ENCODE data around the gene OLFM1.

Gene OLFM1

DNA sequence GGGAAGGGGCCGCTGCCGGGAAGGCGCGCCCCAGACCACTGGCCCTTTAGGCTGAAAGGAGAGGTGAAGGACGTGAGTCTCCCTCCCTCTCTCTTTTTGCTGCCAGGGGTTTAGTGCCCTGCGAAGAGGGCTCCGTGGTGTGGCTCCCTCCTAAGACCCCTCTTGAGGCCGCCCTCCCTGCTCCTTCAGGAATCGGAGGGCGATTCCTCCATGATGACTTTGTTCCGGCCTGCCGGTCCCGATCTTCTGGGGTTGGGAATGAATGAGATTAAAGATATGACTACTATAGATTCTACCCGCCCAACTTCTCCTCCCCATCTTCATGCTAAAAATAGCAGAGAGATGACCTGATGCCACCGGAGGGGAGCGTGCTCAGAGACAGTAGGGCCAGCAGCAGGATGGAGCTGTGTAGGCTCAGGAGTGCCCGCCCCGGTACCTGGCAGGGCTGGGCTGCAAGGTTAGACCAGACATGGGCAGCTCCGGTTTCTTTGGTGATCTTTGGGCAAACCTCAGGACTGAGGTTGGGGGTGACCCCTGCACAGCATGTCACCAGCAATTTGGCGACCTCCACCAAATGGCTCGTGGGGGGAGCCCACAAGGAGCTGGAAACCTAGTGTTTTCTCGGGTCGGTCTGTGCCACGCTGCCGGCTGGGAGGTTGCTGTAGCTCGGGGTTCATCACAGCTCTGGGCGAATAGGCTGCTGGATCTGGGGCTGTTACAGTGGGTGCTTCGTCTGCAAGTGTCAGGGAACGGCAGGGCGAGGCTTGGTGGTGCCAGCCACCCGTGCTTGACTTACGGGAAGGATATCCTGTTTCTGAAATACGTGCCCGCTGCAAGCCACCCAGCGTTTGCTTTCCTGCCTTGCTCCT, 1.7 kb downstream of the OLFM1 start:
- H3K27ac Mint-ChIP-seq: no peak overlapping the region
- peaks cover 6% of the 10 kb centered on the region for H3K9me3 Mint-ChIP-seq
- no peak for ATAC-seq
- peaks cover 48% of the 10 kb centered on the region for H3K27me3 Mint-ChIP-seq
- H3K4me3 Mint-ChIP-seq: no peak overlapping the region
- no peaks in the 10 kb centered on the region for H3K36me3 Mint-ChIP-seq
- H3K4me1 Mint-ChIP-seq: peaks cover 5% of the 10 kb centered on the region

DNA sequence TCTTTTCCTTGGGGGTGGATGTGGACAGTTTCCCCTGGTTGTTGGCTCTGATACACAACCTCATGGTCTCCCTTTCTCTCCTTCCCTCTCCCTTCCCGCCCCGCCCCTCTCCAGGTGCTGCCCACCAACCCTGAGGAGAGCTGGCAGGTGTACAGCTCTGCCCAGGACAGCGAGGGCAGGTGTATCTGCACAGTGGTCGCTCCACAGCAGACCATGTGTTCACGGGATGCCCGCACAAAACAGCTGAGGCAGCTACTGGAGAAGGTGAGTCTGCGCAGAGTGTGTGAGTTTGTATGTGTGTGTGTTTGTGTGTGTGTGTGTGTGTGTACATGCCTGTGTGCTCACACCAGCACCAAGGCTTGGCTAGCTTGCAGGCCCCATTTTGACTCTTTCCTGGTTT, 2.6 kb downstream of the OLFM1 start:
- no peak for ATAC-seq
- Mint-ChIP-seq H3K4me1 (peaks cover 5% of the 10 kb centered on the region), H3K36me3 (no peaks in the 10 kb centered on the region), H3K27ac (no peak overlapping the region), H3K27me3 (peaks cover 40% of the 10 kb centered on the region), H3K9me3 (peaks cover 6% of the 10 kb centered on the region), H3K4me3 (no peak overlapping the region)

DNA sequence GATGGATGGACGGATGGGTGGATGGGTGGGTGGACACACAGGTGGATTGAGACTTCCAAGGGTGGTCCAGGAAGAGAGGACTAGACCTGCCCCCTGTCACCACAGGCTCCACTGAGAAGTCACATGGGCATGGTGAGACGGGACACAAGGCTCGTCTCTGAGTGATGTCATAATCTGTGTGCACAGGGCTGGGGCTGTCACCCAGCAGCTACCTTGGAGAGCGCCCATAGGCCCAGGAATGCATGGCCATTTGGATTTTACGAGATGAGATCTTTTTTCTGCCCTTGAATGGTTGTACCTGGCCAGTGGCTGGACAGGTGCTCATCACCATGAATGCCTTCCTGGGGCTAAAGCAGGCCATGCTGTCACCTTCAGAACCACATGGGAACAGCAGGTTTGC, 3.1 kb downstream of the OLFM1 start:
- Mint-ChIP-seq H3K36me3 (no peaks in the 10 kb centered on the region), H3K9me3 (peaks cover 6% of the 10 kb centered on the region), H3K4me3 (no peak overlapping the region), H3K27me3 (peaks cover 40% of the 10 kb centered on the region), H3K4me1 (peaks cover 5% of the 10 kb centered on the region), H3K27ac (no peak overlapping the region)
- ATAC-seq: no peak

DNA sequence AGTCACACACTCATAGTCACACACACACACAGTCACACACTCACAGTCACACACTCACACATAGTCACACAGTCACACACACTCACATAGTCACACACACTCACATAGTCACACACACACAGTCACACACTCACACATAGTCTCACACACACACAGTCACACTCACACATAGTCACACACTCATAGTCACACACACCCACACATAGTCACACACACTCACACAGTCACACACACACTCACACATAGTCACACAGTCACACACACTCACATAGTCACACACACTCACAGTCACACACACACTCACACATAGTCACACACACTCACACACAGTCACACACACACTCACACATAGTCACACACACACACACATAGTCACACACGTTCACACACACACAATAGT, 4.1 kb downstream of the OLFM1 start:
- Mint-ChIP-seq H3K27ac (no peak overlapping the region), H3K36me3 (no peaks in the 10 kb centered on the region), H3K9me3 (peaks cover 10% of the 10 kb centered on the region), H3K27me3 (peaks cover 40% of the 10 kb centered on the region), H3K4me3 (no peak overlapping the region), H3K4me1 (no peaks in the 10 kb centered on the region)
- ATAC-seq: no peak

DNA sequence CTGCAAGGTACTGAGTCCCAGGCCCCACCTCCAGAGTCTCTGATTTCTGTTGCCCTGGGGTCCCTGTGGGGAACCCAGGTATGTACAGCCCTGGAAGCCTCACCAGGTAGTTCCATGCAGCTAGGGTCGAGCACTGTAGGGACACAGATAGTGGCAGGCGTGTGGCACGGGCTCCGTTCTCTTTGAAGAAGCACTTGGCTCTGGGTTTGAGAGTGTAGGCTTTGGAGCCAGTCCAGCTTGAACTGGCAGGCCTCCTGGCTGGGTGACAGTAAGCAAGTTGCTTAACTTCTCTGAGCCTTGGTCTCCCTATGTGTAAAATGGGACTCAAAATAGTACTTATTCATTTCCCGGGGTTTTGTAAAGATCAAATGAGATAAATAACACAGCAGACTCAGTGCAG, 5.6 kb downstream of the OLFM1 start:
- Mint-ChIP-seq H3K4me3 (no peak overlapping the region), H3K36me3 (no peaks in the 10 kb centered on the region), H3K9me3 (peaks cover 10% of the 10 kb centered on the region), H3K27me3 (peaks cover 41% of the 10 kb centered on the region), H3K4me1 (no peaks in the 10 kb centered on the region), H3K27ac (no peak overlapping the region)
- no peak for ATAC-seq

DNA sequence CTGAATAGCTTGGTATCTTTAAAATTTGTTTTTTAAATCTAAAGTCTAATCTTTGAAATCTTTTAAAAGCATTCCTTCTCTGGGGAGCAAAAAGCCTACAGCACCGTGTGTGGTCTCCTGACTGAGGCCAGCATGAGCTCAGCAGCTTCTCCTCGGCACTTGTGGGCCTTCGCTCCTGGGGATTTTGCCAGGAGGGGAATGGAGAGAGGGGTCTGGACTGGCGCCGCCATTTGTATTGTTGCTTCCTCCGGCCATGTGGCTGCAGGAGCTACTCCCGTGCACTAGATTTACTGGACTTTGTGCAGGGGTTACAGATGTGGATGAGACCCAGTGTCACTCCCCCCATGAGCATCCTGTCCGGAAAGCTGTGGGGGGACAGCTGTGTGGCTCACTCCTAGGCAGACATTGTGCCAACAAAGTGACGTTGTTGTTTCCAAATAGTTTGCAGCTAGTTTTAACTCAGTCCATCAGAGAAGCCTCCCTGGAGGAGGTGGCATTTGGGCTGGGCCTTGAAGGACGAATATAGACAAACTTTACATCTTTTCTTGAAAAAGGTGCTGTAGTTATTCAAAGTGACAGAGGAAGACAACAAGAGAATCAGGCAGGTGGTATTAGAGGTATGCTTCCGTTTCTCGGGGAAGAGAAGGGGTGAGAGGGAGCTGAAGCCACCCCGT, 6.6 kb downstream of the OLFM1 start:
- no peaks in the 10 kb centered on the region for H3K4me1 Mint-ChIP-seq
- peaks cover 10% of the 10 kb centered on the region for H3K9me3 Mint-ChIP-seq
- H3K27ac Mint-ChIP-seq: no peak overlapping the region
- peaks cover 47% of the 10 kb centered on the region for H3K27me3 Mint-ChIP-seq
- H3K36me3 Mint-ChIP-seq: no peaks in the 10 kb centered on the region
- H3K4me3 Mint-ChIP-seq: no peak overlapping the region
- no peak for ATAC-seq

DNA sequence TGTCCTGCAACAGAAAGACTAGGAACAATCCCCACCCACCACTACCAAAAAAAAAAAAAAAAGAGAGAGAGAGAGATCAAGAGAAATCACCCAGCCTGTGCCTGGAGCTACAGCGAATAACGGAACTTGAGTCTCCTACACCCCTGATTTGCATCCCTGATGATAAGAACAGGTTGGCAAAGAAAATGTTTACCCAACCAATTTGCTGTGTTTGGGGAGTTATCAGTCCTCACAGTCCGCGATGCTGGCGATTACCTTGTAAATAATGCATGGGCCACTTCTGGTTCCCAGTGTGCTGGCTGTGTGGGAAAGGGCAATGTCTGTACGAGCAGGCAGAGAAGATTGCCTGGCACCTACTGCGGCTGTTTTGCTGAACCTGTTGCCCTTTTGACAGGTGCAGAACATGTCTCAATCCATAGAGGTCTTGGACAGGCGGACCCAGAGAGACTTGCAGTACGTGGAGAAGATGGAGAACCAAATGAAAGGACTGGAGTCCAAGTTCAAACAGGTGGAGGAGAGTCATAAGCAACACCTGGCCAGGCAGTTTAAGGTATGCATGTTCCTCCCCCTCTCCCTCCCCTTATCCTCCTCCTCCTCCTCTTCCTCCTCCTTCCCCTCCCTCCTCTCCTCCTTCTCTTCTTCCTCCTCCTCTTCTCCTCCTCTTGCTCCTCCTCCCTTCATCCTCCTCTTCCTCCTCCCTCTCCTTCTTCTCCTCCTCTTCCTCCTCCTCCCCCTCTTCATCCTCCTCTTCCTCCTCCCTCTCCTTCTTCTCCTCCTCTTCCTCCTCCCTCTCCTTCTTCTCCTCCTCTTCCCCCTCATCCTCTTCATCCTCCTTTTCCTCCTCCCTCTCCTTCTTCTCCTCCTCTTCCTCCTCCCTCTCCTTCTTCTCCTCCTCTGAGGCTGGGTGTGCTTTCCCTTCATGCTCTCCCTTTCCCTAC, 8.3 kb downstream of the OLFM1 start:
- Mint-ChIP-seq H3K4me1 (no peaks in the 10 kb centered on the region), H3K27me3 (peaks cover 54% of the 10 kb centered on the region), H3K27ac (no peak overlapping the region), H3K4me3 (no peak overlapping the region), H3K9me3 (peaks cover 10% of the 10 kb centered on the region), H3K36me3 (no peaks in the 10 kb centered on the region)
- no peak for ATAC-seq

DNA sequence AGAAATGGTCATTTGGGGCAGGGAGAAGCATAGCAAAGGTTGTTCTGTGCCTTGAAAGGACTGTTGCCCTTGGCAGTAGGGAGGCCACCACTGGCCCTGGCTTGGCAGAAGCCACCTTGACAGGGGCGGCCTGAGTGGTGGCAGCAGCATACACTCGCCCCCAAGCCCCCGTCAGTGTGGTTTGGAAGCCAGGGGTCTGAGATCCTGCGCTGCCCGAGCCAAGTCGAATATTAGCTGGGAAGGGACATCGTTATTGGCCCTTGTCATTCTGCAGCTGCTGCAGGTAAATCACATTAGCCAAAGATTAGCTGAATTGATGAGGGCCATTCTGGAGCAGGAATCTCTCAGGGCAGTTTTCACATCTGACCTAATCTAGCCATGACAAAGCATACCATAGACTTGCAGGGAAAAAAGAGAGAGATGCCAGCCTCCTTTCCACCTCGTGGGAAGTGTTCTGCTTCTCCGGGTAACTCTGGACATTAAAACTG, 9.0 kb downstream of the OLFM1 start:
- H3K27me3 Mint-ChIP-seq: peaks cover 61% of the 10 kb centered on the region
- H3K4me3 Mint-ChIP-seq: no peak overlapping the region
- H3K9me3 Mint-ChIP-seq: peaks cover 7% of the 10 kb centered on the region
- H3K36me3 Mint-ChIP-seq: no peaks in the 10 kb centered on the region
- H3K27ac Mint-ChIP-seq: no peak overlapping the region
- ATAC-seq: no peak
- H3K4me1 Mint-ChIP-seq: no peaks in the 10 kb centered on the region

DNA sequence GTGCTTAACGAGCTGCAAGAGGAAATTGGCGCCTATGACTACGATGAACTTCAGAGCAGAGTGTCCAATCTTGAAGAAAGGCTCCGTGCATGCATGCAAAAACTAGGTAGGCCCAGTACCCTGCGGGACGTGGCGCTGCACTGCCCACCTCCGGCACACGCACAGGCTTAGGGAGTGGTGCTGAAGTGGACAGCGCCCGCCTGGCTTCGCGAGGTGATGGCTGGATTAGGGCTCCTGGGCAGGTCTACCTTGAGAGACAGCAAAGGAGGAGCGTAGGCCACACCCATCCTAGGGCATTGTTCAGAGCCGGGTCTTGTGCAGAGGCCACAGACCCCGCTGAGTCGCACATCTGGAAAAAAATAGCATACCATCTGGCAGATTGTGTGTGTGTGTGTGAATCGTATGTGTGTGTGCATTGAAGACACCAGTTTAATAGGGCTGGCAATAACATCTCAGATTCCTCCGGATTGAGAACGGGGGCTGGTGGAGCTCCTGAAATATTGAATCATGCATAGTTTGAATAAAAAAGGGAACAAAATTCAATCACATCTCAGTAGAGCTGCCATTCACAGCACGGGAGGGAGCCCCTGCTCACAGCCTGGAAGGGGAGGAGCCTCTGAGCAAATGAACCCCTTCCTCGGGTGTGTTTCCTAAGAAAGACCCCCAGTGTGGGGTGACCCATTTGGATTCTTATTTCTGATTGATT, 11.1 kb downstream of the OLFM1 start:
- no peak overlapping the region for H3K4me3 Mint-ChIP-seq
- H3K27me3 Mint-ChIP-seq: peaks cover 69% of the 10 kb centered on the region
- no peaks in the 10 kb centered on the region for H3K4me1 Mint-ChIP-seq
- H3K27ac Mint-ChIP-seq: no peak overlapping the region
- peaks cover 4% of the 10 kb centered on the region for H3K9me3 Mint-ChIP-seq
- H3K36me3 Mint-ChIP-seq: no peaks in the 10 kb centered on the region
- ATAC-seq: no peak

DNA sequence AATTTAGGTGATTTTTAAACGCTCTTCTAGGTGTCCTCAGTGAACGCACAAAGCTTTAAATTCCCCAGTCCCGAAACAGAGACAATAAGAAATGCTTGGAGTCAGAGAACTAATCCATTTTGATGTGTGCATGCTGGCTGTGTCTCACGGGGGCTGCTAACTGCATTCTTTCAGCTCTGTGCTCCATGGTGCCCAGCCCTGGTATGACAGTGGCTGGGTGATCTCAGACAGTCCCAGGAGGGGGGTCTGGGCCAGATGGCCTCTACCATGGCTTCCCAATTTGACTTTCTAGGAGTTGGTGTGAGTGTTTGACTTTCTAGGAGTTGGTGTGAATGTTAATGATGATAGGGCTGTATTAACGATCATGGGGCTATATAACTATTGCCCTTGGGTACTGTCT, 12.1 kb downstream of the OLFM1 start:
- H3K9me3 Mint-ChIP-seq: peaks cover 4% of the 10 kb centered on the region

DNA sequence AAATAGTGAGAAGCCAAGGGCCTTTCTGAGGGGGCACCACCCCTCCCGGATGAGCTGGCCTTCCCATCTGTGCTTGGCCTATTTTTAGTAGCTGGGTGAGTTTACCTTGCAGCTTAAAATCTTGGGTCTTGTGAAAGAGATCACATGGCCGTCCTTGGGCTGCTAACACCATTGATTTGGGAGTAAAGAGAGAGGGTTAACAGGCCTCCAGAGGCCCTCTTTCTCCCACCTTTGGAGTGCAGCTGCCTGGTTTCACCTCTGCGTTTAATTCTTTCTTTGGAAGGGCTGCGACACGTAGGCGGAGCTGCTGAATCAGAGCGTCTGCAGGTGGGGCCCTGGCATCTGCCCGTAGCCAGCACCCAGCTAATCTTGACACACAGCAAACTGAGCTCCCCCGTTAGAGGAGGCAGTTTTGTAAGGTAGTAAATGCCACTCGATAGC, 12.8 kb downstream of the OLFM1 start:
- Mint-ChIP-seq H3K9me3 (peaks cover 4% of the 10 kb centered on the region), H3K4me3 (no peak overlapping the region), H3K4me1 (no peaks in the 10 kb centered on the region), H3K36me3 (no peaks in the 10 kb centered on the region), H3K27me3 (peaks cover 84% of the 10 kb centered on the region), H3K27ac (no peak overlapping the region)
- ATAC-seq: no peak

More for the DNA sequence above, 12.1 kb downstream of the OLFM1 start:
- Mint-ChIP-seq H3K4me3 (no peak overlapping the region), H3K27ac (no peak overlapping the region), H3K27me3 (peaks cover 78% of the 10 kb centered on the region), H3K4me1 (no peaks in the 10 kb centered on the region), H3K36me3 (no peaks in the 10 kb centered on the region)
- ATAC-seq: no peak

DNA sequence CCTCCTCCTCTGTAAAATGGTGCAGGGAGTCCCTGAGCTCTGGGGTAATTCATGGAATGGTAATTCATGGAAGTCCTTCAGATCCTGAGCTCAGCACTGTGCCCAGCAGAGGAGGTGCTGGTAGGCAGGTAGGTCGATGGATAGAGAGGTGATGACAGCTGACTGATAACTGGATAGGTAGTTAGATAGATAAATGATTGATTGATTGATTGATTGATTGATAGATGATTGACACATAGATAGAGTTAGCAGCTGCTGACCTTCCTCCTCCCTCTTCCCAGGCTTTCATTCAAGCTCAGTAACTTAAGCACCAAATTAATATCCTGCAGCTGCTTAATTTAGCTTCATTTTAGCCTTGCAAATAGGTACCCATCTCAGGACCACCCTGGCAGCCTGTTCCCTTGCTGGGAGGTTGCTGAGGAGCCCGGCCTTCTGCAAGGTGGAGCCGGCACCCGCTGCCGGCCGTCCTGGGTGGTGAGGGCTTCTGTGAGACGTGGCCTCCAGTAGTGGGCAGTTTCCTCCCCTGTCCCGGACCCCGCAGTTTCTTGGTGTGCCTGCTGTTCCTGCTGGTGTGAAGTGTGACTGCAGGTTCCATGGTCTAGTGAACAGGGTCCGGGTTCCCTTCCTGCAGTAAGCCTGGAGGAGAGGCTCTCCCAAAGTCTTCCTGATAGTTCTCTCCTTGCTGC, 13.4 kb downstream of the OLFM1 start:
- no peaks in the 10 kb centered on the region for H3K36me3 Mint-ChIP-seq
- no peak overlapping the region for H3K27ac Mint-ChIP-seq
- peaks cover 4% of the 10 kb centered on the region for H3K9me3 Mint-ChIP-seq
- H3K27me3 Mint-ChIP-seq: peaks cover 79% of the 10 kb centered on the region
- no peak for ATAC-seq
- H3K4me1 Mint-ChIP-seq: no peaks in the 10 kb centered on the region
- H3K4me3 Mint-ChIP-seq: no peak overlapping the region

DNA sequence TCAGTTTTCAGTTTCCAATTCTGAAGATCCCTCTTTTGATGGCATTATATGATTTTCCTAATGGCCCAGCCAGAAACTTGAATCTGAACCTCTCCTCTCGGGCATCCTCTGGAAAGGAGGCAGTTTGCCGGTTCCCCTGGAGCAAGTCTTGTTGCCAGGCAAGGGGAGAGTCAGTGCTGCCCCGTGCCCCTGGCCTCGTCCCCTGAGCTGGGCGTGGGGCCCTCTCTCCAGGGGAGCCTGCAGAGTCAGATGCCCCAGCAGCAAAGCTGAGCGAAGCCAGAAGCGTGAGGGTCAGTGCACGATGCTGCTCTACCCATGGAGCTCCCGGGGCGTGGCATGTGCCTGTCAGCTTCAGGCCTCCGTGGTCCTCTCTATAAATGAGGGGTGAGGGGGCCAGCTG, 14.0 kb downstream of the OLFM1 start:
- H3K27me3 Mint-ChIP-seq: peaks cover 77% of the 10 kb centered on the region
- H3K36me3 Mint-ChIP-seq: no peaks in the 10 kb centered on the region
- no peak overlapping the region for H3K4me3 Mint-ChIP-seq
- H3K27ac Mint-ChIP-seq: no peak overlapping the region
- no peak for ATAC-seq
- no peaks in the 10 kb centered on the region for H3K9me3 Mint-ChIP-seq
- no peaks in the 10 kb centered on the region for H3K4me1 Mint-ChIP-seq

DNA sequence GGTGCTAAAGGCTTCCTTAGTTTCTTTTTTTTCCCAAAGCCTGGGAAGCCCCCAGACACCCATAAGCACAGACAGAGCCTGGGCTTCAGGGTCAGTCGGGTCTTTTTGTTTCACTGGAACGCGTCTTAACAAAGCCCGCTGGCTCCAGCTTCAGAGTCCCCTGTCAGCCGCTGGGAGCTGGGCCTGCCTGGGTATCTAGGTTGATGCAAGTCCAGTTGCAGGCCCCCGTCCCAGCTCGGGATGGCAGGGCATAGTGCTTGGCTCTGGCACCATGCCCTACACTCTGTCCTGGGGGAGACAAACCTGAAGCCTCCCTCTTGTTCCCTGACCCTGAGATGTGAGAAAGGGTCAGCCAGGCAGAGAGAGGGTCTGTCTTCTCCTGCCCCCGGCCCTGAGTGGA, 14.5 kb downstream of the OLFM1 start:
- Mint-ChIP-seq H3K27me3 (peaks cover 80% of the 10 kb centered on the region), H3K27ac (no peak overlapping the region), H3K9me3 (no peaks in the 10 kb centered on the region), H3K4me1 (no peaks in the 10 kb centered on the region), H3K36me3 (no peaks in the 10 kb centered on the region), H3K4me3 (no peak overlapping the region)
- ATAC-seq: no peak
